GM12872 (cell line): Measurements from ENCODE around the gene CRTAC1.

Experiments used
- TF ChIP-seq, protein P1 (sequence below): IDR thresholded peaks from 3 replicates; pipeline ENCODE4 v1.5.1; 2011; ENCODE audit warnings: low read depth, mild to moderate bottlenecking, low read length, moderate library complexity; ENCODE audit not compliant: insufficient read depth

Gene CRTAC1

DNA sequence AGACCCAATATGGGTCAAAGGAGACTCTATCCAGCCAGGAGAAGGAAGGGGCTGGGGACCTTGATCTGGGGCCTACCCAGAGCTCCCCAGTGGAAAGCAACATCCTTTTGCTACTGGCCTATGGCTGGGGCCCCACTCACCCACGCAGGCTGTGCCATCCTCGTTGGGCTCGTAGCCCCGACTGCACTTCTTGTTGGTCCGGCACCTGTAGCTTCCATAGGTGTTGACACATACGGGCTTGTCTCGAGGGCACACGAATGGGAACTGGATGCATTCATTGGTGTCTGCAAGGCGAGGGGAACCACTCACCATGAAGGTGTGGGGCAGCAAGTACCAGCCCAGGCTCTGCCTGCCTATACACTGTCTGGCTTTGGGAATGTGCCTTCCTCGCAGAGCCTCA lies 150.3 kb downstream of the CRTAC1 start:
- TF ChIP-seq, protein P1, sequence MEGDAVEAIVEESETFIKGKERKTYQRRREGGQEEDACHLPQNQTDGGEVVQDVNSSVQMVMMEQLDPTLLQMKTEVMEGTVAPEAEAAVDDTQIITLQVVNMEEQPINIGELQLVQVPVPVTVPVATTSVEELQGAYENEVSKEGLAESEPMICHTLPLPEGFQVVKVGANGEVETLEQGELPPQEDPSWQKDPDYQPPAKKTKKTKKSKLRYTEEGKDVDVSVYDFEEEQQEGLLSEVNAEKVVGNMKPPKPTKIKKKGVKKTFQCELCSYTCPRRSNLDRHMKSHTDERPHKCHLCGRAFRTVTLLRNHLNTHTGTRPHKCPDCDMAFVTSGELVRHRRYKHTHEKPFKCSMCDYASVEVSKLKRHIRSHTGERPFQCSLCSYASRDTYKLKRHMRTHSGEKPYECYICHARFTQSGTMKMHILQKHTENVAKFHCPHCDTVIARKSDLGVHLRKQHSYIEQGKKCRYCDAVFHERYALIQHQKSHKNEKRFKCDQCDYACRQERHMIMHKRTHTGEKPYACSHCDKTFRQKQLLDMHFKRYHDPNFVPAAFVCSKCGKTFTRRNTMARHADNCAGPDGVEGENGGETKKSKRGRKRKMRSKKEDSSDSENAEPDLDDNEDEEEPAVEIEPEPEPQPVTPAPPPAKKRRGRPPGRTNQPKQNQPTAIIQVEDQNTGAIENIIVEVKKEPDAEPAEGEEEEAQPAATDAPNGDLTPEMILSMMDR, result no peak

DNA sequence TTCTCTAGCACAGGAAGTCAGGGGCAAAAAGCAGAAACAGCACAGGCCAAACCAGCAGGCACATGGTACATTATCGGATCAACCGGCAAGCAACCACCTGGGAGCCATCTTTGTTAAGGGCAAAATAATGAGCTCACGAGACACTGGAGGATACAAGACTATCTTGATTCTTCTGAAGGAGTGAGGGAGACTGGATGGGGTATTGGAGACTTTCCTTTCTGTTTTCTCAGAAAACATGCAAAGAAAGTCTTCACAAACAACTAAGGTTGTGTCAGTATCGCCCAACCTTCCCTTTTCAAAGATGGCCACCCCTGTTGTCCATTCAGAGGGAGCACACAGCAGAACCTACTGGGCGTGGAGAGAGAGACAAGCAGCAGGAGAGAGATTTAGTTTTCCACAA lies 151.2 kb downstream of the CRTAC1 start:
- TF ChIP-seq, protein P1, result no peak

DNA sequence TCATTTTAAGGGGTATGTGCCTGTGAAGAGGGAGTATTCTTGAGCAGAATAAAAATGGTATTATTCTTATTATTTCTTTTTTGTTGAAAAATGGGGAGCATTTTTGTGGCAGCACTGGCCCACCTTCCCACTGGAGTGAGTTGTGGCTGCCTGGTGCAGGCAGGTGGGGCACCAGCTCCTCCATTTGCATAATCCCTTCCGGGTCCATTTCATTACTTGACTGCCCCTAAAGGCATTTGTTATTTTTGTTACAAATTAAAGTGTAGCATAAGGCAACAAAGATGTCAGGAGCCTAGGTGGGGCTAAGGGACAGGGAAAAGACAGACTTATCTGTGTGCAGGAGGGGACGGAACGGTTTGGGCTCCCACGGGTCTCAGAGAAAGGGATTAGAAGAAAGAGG lies 154.0 kb downstream of the CRTAC1 start:
- TF ChIP-seq, protein P1, result no peak

DNA sequence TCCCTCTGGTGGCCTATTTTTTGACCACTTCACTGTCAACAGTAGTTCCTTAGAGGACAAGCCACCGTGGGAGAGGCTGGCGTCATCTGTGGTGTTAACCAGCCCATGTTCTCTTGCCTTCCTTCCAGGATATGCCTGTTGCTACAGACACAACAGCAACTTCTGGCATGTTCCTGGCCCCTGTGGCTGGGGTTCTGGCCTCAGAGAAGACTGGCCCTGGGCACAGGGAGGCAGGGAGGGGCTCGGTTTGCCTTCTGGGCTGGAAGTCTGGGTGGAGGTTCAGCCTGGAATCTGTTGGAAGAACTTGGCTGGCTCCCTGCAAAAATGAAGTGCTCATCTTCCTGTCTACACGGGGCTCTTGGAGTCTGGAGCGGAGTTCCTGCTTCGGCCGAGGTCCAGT lies 155.0 kb downstream of the CRTAC1 start:
- TF ChIP-seq, protein P1, result no peak

DNA sequence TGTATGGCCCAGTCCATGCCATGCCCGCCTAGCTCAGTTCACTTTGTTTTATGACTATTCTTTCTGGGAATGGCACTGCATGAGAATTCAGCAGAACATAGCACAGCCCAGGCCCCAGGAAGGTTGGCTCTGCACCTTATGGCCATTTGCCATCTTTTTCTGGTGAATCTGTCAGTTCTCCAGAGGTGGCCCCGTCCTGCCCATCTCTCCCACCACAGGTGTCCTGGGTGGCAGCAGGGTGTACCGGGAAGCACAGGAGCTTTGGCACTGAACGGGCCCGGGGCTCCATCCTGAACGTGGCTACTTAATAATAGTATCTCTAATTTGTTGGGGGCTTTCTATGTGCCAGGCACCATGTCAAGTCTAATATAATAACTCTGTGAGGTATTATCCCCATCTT lies 156.1 kb downstream of the CRTAC1 start:
- TF ChIP-seq, protein P1, result no peak

DNA sequence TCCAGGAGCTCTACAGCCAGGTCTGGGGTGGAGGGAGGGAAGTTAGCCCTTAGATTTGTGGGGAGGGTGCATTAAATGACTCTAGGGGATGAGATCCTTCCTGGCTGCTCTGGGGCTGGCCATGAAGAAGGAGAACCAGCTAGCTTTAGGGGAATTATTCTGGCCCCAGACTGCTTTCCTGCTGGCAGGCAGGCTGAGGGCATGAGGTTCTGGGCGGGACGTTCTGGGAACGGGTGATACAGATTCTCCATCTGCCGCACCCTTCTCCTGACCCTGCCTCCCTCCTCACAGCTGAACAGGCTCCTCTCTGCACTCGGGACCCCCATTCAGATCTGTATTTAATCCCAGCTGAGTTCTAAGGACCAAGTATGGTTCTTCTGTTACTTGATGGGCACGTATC lies 156.9 kb downstream of the CRTAC1 start:
- TF ChIP-seq, protein P1, result no peak

DNA sequence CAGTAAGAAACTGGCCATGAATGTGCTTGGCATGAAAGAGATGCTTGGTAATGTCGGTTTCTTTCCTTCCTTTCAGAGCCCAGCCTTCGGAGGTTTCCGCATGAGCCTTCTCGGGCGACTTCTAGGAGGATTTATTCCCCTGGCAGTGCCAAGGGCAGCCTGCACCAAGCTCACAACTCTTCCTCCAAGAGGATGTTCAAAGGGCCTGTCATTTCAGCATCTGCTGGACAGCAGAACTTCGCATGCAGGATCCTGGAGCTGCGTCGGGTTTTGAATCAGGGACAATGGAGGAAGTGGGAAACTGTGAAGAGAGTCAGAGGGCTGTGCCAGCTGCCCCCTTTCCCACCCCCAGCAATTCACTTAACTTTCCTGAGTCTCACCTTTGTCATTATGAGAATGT lies 159.4 kb downstream of the CRTAC1 start:
- TF ChIP-seq, protein P1, result no peak
